Fibroblast of upper back skin (primary cell): ENCODE measurements around the gene S1PR1.

Experiments
- DNase-seq: peaks from one replicate; pipeline ENCODE4 v3.0.0-alpha.2; 2013

Gene S1PR1

GRCh38 chr1:101282314-101283038 lies 45.7 kb downstream of the S1PR1 start:
- DNase-seq = peak; percentile 57

- DNase-seq = no peak
Observed at GRCh38 chr1:101283443-101283842, 46.6 kb downstream of the S1PR1 start.

GRCh38 chr1:101284021-101284420 lies 47.2 kb downstream of the S1PR1 start:
- DNase-seq = no peak

- no peak for DNase-seq
Observed at GRCh38 chr1:101284622-101285218, 47.9 kb downstream of the S1PR1 start.

DNA sequence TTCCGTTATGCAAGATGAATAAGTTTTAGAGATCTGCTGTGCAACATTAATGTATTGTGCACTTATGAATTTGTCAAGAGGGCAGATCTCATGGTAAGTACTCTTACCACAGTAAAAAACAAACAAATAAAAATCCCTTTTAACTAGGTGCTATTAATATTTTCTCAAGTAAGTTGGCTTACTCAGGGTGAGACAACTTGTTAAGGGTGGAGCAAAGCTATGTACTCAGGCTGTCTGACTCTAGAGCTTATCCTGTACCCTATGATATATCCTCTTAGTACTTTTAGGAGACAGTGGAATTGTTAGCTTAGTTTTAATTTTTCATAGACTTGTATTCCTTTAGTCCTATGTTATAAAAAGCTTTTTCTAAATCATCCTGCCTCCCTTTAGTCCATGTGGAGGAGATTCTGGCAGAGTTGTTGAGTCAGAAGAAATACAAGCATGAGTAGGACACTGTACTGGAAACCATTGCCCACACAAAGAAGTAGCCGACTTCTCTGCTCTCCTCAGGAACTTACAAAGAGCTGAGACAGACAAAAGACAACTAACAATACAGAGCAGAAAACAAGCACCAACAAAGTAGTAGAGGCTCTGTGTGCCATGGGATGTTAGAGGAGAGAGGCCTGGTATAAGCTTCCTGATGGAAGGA lies 49.2 kb downstream of the S1PR1 start:
- no peak for DNase-seq

DNA sequence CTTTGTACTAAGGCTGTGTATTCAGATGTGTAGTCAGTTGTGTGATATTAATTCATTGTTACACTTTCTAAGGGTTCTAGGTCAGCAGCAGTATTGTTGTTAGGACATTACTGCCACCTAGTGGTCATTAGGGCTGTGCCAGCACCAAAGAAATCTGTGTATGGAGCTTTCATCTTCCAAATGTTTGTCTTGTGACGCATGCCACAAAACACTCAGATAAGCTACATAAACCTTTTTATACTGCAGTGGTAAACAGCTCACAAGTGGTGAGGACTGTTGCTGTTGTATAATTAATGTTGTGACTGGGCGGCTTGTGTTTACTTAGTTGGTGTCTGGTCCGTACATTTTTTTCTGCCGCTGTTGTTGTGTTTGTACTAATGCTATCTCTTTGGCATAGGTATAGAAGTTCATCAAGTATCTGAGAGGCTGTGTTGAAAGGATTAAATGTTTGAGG lies 51.7 kb downstream of the S1PR1 start:
- DNase-seq = peak; percentile 82

GRCh38 chr1:101290119-101290921 lies 53.5 kb downstream of the S1PR1 start:
- no peak for DNase-seq
